GM10847 (cell line): ENCODE measurements around the gene GLT8D2.

ENCODE experiments used
- POLR2A ChIP-seq: IDR thresholded peaks from 2 replicates; pipeline ENCODE4 v1.6.1; 2011; ENCODE audit not compliant: insufficient read length; ENCODE audit errors: extremely low read depth

Gene GLT8D2

DNA sequence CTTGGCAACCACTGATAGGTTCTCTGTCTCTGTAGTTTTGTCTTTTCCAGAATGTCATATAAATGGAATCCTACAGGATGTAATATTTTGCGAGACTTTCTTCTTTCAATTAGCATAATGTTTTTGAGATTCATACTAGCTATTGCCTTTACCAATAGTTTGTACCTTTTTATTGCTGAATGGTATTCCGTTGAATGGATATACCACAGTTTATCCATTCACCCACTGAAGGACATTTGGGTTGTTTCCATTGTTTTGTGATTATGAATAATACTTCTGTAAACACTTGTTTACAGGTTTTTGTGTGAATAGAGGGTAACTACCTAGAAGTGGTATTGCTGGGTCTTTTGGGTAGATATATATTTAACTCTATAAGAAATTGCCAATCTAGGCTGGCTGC lies 26.3 kb downstream of the GLT8D2 start:
- TF ChIP-seq POLR2A, result no peak

- no peak for TF ChIP-seq POLR2A
These were observed 27.2 kb downstream of the GLT8D2 start for GRCh38 chr12:104022786-104023185.

DNA sequence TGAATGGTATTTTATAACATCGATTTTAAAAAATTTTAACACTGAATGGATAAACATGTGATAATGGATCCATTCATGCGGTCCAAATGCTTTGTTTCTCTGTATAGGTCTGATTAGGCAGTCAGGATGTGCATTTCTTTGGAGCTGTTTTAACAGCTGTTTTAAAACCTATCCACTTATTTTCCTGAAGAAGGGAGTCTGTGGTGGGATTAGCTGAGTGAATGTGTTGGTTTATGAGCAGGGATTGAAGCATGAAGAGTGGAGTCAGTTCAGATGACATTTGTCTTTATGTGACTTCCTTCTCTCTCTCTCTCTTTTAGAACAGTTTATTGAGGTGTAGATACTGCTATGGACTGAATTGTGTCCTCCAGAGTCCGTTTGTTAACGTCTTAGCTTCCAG lies 37.7 kb downstream of the GLT8D2 start:
- no peak for TF ChIP-seq POLR2A

DNA sequence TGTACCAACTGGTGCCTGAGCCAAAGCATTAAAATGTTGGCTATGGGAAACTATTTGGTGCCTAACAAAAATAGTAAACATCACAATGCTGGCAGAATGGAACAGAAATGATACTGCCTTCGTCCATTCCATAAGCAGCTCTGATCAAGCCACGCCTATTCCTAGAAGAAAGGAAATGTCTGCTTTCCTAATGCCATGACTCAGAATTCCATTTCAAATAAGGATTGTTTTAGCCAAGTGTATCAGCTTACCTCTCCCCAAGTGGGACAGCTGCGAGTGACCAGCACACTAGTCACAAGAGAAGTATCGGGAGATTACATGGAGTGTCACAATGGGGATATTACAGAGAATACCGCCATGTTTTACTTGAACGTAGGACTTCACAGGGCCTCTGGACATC lies 38.7 kb downstream of the GLT8D2 start:
- no peak for TF ChIP-seq POLR2A

DNA sequence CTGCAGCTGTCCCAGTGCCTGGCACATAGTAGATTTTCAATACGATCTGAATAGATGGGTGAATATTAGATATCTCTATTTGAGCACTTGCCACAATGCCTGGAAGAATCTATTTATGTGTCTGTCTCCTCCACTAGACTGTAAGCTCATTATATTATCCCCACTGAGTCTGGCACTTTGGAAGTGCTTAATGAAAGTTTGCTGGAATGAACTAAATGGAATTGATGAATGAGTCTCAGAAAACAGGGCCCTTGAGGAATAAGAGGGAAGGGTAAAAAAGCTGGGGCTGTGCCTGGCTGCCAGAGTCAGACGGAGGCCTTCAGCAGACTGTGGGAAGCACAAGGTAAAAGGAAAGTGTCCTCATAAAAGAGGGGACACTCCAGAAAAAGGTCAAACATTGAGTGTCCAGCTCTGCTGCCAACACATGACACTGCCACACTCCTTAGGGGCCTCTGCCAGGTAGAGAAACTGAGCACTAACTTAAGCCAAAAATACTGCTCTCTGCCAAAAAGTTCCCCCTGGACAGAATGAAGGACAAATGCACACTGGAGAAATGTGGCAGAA lies 39.3 kb downstream of the GLT8D2 start:
- TF ChIP-seq POLR2A, result no peak

- TF ChIP-seq POLR2A, result no peak
These were observed 39.9 kb downstream of the GLT8D2 start for GRCh38 chr12:104010121-104010520.

GRCh38 chr12:104006929-104007328 lies 43.1 kb downstream of the GLT8D2 start:
- TF ChIP-seq POLR2A, result no peak

- TF ChIP-seq POLR2A, result no peak
These were observed 46.4 kb downstream of the GLT8D2 start for GRCh38 chr12:104003596-104003995.

DNA sequence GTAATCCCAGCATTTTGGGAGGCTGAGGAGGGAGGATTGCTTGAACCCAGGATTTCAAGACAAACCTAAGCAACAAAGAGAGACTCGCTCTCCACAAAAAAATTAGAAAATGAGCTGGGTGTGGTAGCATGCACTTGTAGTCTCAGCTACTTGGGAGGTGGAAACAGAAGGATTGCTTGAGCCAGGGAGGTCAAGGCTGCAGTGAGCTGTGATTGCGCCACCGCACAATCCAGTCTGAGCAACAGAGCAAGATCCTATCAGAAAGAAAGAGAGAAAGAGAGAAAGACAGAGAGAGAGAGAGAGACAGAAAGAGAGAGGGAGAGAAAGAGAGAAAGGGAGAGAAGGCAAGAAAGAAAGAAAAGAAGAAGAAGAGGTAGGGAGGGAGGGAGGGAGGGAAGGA lies 47.3 kb downstream of the GLT8D2 start:
- TF ChIP-seq POLR2A, result no peak

- no peak for TF ChIP-seq POLR2A
These were observed 49.1 kb downstream of the GLT8D2 start for GRCh38 chr12:104000807-104001434.

DNA sequence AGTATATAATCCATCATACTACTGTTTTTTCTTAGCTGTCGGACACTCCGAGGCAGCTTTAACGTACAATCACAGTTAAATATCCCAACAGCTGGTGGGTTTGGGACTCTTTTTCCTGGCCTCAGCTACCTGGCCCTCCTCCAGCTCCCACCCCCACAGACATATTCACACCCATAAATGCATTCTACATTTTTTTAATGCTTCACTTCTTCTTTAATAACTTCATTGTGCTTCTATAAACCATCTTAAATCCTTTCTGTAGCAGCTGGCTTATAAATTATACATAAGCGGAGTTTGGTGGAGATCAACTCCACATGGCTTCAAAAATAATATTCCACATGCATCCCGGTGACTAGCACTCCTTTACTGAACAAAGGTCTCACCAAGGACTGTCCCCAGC lies 51.0 kb downstream of the GLT8D2 start:
- TF ChIP-seq POLR2A, result no peak

DNA sequence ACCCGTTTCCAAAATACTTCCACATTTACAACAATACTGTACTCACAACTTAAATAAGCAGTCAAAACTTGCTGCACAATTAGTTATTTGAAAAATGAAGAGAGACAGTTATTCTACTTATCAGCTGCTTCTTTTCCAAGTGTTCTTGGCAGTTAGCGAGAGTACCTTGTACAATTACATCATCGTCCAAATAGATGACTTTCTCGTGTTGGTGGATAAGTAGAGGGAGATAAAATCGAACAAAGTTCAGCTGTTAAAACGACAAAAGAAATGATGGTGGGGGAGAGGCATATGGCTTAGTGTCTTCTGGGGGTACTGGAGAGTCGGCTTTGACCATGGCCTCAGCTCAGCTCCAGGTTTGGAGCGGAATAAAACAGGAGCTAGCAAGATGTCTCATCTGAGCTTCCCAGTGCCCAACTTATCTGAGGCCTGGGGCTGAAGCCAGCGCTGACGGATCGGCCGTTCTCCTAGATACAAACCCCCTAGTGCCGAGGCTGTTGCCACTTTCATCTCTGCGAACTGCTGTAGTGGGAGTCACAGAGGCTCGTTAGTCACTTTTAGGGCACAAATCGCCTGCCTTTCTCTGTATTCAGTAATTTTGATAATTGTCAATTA lies 52.6 kb downstream of the GLT8D2 start:
- TF ChIP-seq POLR2A, result no peak

- TF ChIP-seq POLR2A, result no peak
These were observed 53.4 kb downstream of the GLT8D2 start for GRCh38 chr12:103996595-103996994.

- TF ChIP-seq POLR2A, result no peak
These were observed 55.8 kb downstream of the GLT8D2 start for GRCh38 chr12:103994235-103994634.

DNA sequence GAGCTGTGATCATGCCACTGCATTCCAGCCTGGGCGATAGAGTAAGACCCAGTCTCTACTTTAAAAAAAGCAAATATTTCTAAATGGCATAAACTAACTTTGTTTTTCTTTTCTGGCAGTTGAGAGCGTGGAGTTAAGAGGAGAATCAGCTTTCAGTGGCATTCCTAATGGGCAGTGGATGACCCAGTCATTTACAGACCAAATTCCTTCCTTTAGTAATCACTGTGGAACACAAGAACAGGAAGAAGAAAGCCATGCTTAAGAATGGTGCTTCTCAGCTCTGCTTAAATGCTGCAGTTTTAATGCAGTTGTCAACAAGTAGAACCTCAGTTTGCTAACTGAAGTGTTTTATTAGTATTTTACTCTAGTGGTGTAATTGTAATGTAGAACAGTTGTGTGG lies 63.2 kb downstream of the GLT8D2 start:
- TF ChIP-seq POLR2A, result no peak

DNA sequence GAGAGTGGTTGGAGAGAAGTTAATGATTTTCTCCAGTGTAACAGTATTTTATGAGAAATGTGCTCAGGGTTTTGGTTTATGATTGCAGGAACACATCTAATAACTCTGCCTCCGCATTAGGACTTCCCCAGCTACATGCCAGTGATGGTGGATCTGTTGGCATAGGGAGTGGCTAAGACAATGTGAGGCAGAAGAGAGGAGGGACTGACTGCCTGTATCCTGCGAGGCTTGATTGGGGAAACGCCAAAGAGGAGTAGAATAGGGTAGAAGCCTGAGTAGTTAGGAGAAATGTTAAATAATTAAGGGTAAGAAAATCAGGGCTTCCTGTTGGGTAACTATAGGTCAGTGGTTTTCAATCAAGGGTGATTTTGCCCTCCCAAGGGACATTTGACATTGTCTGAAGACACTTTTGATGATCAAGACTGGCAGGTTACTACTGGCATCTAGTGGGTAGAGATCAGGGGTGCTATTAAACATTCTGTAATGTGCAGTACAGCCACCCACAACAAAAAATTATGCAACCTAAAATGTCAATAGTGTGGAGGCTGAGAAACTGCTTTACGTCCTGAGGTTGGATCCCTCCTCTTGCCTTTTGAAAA lies 71.5 kb downstream of the GLT8D2 start:
- no peak for TF ChIP-seq POLR2A

GRCh38 chr12:103975368-103975767 lies 74.6 kb downstream of the GLT8D2 start:
- no peak for TF ChIP-seq POLR2A

DNA sequence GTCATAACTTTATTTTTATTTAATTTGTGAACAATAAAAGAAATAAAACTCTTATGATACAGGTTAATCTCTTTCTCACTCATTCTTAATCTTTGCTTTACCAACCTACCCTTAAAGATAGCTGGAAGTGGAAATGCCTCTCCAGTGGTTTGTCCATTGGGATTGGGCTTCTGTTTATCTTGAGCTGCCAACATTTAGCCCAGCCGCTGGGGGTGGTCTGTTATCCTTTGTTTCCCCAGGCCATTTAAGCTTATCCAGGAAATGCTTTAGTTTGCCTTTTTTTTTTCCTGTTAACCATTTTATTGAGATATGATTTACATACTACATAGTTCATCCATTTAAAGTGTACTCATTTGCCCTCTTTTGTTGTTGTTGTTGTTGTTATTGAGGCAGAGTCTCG lies 76.1 kb downstream of the GLT8D2 start:
- TF ChIP-seq POLR2A, result no peak
